Omental fat pad (tissue), 4 donors: ENCODE data around the gene LEAP2. TPM values are rescaled to one million over a fixed set of nuclear protein-coding genes. Genes with fewer than 3 reads are reported as not detected.

Source experiments
- ATAC-seq: fragments of 150-250 bp; one replicate; pipeline ENCODE4 v1.9.1; 2016; ENCODE audit warnings: mild to moderate bottlenecking, moderate library complexity; ENCODE audit not compliant: low FRiP score
- DNase-seq: peaks from one replicate; pipeline ENCODE4 v3.0.0-alpha.2; 2019; ENCODE audit warnings: low spot score
- CTCF ChIP-seq, 3 donors: fragments of 450-650 bp; IDR thresholded peaks; one replicate each; pipeline ENCODE4 v1.5.1; 2016 to 2017; ENCODE audit warnings: antibody characterized with exemption in 3 of 3, mild to moderate bottlenecking in 3 of 3, moderate library complexity in 2 of 3
- total RNA-seq, 4 donors: library from RNA; depleted of rRNA; stranded (reverse); fragments of >200 nt; gene quantifications; one replicate each; pipeline ENCODE4 v1.1.0, GENCODE V29; 2016

The LEAP2 gene, protein sequence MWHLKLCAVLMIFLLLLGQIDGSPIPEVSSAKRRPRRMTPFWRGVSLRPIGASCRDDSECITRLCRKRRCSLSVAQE
- 1 to 10 TPM in 3 of 4 donors, under 1 TPM in 1; 0.84 to 2.3 (median 1.4) TPM for total RNA-seq

GRCh38 chr5:132873119-132873929 is at the start of gene LEAP2:
Gene LEAP2, plus strand, starts transcription at chr5:132873668. Its CDS starts 27 bp downstream, at chr5:132873695.
- ATAC-seq = no peak
- no peak for TF ChIP-seq CTCF (IDR thresholded peaks at IDR 0.05)
- DNase-seq = no peak

- ATAC-seq (no peak), DNase-seq (no peak)
- no peak for TF ChIP-seq CTCF (IDR thresholded peaks at IDR 0.05)
These were observed 49.0 kb upstream of the LEAP2 start for GRCh38 chr5:132824426-132824825.

DNA sequence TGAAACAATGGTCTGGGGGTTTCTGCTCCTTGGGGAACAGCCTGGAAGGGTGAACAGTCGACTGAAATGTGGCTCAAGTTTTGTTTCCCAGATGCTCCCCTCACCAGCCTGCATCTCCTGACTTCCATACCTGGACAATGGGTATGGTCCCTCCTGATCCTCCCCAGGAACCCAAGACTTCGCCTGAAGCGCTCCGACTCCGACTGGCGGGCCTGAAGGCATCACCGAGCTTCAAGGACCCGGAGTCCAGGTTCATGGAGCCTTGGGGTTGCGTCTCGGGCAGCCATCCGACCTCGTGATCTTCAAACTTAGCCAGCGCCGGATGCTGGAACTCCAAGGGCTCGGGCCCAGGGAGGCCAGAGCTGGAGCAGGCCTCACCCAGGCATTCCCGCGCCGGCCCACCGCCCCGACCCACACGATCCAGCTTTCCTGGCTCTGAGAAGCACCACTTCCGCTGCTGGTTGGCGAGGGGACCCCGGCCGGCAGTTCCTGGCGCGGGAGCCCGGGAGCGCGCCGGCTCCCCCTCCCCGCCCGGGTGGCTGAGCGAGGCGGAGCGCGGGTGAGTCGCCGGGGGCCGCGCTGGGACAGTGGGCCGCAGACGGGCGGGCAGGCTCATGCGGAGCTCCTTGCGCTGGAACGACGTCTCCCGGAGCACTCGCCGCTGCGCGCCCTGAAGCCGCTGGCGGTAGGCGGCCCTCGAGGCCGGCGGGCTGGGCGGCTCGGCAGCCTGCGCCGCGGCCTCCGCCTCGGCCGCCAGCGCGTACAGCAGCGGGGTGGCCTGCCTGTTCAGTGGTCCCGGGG is 48.2 kb upstream of the LEAP2 start:
- ATAC-seq = no peak

GRCh38 chr5:132825834-132826391 is 47.6 kb upstream of the LEAP2 start:
- DNase-seq = no peak
- TF ChIP-seq CTCF (IDR thresholded peaks at IDR 0.05) = no peak
- ATAC-seq = no peak

More for the DNA sequence above, 48.2 kb upstream of the LEAP2 start:
- TF ChIP-seq CTCF (IDR thresholded peaks at IDR 0.05) = no peak
- no peak for DNase-seq

DNA sequence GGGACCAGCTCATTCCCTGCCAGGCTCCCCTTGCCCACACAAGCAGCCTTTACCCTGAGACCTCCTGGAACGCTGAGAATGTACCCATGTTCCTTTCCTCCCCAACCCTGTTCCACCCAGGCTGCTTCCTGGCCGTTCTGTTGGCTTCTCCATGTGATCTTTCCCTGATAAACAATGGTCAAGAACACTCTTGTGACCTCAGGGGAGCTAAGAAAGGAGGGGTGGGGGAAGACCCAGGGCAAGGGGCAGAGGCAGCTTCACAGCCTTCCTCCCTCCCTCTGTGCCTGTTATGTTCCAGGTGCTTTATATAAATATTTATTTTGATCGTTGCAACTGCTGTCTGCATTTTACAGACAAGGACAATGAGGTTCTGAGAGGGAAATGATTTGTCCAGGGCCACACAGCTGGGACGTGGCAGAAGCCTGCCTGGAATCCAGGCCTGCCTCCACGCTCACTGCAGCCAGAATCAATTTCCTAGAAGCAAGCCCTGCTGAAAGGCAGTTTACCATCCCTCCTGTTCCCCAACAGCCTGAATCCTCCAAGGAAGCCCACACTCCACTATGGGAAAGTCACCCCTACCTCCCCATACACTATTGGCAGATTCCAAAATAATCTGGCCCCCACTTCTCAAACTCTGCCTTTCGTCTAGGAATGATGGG is 46.9 kb upstream of the LEAP2 start:
- DNase-seq = no peak
- no peak for TF ChIP-seq CTCF (IDR thresholded peaks at IDR 0.05)
- no peak for ATAC-seq

GRCh38 chr5:132827943-132828673 is 45.4 kb upstream of the LEAP2 start:
- no peak for TF ChIP-seq CTCF (IDR thresholded peaks at IDR 0.05)
- no peak for DNase-seq
- no peak for ATAC-seq
